HG03196 (cell line): ENCODE measurements around the gene CLK3.
A peak's percentile ranks its signal among the peaks of the same experiment; 100 is the strongest.
"Not testable (repeated sequence)": the region's sequence is repeated elsewhere in the genome, so short reads cannot be mapped to it uniquely, and the experiment has no call there.

Experiments used
- ATAC-seq: cut with Tn5 transposase; IDR thresholded peaks from one replicate; pipeline ENCODE4 v1.9.1; 2021; ENCODE audit not compliant: unreplicated experiment

CLK3 gene

DNA sequence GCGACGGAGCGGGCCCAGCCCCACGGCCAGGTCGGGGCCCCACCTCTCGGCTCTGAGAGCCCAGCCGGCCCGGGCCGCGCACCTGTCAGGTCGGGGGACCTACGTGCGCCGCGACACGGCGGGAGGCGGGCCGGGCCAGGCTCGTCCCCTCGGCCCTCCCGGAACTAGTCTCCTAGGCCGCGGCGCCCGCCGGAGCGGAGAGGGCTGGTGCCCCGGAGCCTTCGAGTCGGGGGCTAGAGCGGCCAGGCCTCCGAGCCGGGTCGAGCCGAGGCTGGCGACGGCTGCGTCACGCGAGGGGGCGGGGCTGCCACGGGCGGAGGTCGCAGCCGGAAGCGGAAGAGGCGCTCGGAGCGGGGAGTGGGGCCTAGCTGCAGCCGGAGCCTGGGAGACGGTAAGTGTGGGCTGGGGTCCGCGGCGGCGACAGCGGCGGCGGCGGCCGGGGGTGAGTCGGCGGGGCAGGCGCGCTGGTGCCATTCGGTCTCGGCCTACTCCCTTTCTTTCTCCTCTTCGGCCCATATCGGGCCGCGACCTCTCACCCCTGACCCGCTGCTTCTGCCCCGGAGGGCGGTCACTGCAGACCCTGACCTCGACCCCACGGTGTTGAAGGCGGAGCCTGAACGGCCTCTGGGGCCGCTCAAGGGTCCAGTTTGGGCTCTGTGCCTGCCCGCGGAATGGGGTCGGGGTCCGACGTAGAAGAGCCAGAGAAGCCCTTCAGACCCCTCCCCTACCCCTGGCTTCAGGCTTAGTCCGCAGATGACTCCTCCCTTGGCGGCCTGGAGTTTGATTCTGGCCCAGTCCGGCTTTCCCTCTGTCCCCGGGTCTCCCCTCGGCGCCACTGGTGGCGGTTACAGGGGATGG, at the start of gene CLK3:
TSS of gene CLK3 (plus strand) at position 329 of the 858 bp plus-strand sequence. CDS start 3,361 bp downstream, outside the sequence.
- peak; percentile 84 for ATAC-seq

DNA sequence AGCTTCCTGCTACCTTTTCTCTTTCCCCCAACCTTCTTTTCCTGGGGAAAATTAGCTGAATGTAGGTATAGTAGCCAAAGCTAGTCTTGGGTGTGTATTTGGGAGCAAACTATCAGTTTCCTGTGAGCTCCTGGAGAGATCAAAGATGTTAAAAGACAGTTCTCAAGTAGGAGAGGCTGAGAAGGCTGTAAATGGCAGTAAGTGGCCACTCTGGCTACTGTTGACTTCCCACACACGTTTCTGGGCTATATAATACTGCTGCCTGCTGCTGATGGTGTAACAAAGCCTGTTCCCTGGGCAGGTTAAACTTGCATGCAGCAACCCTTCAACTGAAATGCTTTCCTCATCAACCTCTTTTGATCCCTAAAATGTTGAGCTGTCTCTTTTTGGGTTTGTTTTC, 47.0 kb upstream of the CLK3 start:
- no peak for ATAC-seq

DNA sequence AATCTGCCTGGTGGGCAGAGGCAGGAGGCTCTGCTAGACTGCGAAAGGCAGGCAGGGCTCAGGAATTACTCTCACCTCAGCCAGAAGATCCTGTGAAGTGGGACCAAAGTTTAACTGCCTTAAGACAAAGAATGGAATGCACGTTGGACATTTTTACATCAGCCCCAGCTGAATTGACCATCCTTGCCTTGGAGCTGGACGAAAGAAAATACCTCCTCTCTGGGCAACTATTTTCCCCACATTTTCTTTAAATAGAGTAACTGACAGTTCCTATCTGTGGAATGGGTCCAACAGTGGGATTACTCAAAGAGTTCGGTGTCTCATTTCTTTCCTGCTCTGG, 45.9 kb upstream of the CLK3 start:
- no peak for ATAC-seq

DNA sequence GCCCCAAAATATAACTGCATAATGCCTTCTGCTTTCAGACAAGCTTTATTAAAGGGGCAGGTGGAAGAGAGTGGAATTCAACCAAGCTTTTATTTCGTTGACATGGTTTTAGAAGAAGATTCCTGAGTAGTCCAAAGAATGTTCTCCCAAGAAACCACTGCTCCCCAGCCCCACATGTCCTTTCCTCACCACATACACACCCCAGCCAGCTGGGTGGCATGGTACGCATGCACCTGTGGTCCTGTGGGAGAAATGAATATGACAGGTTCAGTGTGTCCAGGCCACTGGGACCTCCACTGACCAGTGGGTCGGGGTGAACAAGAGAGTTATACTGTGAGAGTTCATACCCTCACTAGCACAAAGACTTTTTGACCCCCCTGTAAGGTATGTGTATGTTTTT, 44.4 kb upstream of the CLK3 start:
- ATAC-seq: no peak

DNA sequence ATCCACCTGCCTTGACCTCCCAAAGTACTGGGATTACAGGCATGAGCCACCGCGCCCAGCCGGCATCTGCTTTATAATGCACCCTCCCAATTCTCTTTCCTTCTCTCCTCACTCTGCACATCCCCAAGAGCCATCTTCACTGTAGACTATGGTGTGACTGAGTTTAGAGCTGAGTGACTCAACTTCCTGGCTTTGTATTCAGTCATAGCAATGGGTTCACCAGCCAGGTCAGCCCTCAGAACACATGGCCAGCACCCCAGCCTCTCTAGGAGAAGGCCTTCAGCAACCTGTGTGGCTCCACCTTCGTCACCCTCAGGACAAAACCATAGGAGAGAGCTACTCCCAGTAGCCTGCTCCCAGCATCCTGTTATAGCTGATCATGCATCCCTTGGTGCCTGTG, 41.6 kb upstream of the CLK3 start:
- ATAC-seq: no peak

DNA sequence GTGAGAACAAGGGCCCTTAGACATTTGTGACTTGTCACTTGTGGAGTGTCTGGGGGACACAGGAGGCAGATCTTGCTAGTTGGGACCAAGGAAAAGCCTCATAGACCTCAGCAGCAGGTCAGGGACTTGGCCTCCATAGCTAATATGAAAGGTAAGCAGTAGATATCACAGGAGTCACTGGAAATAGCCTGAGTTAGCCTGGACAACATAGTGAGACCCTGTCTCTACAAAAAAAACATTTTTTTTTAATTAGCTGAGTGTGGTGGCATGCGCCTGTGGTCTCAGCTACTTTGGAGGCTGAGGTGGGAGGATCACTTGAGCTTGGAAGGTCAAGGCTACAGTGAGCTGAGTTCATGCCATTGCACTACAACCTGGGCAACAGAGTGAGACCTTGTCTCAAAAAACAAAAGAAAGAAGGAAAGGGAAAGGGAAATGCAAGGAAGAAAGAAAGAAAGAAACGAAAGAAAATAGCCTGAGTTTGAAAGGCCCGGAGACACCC, 37.1 kb upstream of the CLK3 start:
- ATAC-seq: no peak

DNA sequence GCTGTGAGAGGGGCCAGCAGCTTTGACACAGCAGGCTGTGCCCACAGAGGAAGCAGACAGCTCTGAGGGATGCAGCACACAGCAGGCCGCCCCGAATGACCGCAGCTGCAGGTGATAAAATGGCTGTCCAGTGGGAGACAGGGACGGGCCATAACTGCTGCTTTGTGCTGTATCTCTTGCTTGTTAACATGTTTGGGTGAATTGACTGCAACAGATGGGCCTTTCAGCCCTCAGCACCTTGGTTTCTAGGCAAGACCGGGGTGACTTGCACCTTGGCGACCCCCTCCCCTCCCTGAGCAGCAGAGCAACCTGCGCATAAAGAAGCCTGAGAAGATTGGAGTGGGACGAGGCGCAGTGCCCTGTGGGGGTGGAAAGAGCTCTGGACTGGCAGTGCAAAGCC, 36.6 kb upstream of the CLK3 start:
- no peak for ATAC-seq

DNA sequence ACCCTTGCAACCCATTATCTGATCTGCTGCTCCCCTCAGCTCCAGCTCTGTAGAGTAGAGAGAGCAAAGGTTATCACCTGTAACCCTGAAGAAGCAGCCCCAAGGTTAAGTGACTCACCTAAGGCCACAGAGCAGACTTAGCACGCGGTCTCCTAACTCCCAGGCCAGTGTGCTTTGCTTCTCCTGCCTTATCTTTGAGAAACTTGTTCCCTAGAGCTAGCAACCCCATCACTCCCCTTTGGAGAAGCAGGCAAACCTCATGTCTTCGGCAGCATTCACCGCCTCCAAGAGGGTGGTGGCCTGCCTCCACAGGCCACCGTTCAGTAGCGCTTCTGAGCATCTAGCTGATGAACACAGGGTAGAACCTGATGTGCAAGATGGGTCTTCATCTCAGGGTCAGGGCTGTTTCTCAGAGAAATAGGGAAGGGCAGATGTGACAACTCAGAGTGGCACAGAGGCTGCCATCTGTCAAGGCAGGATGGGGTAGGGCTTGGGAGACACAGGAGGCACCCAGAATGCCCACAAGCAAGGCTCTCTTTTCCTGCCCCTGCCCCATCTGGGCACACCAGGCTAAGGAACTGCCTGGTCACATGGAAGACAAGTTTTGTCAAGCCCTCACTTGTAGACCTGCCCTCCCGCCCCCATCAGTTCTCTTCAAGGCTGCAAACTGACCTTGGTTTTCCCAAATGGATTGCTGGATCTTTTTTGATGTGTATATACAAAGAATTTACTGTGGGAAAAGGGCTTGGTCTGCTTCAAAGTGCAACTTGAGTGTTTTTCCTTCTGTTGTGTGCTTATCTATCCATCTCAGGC, 34.9 kb upstream of the CLK3 start:
- no peak for ATAC-seq

DNA sequence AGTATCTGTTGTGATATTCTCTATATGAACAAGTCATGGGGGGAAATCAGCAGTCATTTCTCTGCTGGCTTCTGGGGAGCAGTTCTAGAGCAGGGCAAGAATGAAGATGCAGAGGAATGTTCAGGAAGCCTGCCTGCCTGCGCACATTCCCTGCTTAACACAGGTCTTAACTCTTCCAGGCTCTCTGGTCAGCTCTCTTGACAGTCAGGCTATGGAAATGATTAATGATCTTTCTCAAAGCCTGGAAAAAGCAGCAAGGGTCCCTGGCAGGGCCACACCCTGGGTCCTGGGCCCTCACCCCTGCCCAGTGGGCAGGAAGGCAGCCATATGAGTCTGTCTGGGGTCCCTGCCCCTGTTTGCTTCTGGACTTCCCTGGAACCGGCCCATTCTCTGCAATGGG, 31.4 kb upstream of the CLK3 start:
- ATAC-seq: no peak

DNA sequence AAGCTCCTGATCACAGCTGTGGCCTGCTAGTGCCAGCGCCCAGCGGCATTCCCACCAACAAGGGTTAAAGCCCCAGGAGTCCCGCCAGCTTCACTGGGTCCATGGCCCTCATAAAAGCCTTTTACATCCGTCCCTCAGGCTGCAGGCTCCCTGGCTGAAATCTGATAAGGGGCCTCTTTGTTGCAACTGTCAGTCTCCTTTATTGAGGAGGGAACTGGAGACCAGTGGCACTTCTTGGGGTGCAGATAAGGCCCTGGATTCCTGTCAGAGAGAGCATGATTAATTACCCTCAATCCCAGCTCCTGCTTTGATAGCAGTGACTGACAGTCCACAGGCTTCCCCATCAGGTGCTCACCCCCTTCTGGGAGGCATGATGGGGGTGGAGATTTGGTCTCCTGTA, 30.9 kb upstream of the CLK3 start:
- ATAC-seq: no peak

DNA sequence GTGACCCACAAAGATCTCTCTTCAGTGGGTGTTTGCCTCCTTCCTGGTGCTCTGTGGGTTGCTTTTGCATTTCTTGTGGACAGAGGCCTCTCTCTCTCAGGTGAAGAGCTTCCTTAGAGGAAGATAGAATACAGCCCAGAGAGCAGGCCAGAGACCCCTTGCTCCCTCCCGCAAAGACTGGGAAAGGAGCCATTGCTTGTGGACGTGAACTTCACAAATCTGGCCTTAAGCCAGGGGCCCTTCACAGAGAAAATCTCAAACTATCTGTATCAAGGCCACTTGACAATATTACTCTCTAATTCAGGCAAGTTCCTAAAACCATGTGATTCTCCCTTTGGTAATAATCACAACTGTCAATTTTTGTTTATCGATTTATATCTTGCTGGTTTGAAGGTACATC, 30.4 kb upstream of the CLK3 start:
- no peak for ATAC-seq

DNA sequence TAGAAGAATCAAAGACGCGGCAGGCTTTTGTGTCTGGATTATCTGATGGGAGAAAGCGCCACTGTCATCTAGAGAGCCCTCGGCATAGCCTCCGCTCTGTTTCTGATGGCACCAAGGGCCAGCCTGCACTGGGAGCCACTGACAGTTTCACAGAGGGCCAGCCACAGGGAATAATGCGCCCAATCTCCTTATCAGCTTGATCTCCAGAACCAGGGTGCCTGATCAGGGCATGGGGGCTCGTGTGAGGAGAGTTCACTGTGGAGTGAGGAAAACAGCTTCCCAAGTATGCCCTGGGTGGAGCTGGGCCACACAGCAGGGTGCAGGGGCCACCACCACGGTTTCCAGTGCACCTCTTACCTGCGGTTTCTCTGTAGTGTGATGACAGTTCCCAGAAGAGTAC, 29.8 kb upstream of the CLK3 start:
- no peak for ATAC-seq

DNA sequence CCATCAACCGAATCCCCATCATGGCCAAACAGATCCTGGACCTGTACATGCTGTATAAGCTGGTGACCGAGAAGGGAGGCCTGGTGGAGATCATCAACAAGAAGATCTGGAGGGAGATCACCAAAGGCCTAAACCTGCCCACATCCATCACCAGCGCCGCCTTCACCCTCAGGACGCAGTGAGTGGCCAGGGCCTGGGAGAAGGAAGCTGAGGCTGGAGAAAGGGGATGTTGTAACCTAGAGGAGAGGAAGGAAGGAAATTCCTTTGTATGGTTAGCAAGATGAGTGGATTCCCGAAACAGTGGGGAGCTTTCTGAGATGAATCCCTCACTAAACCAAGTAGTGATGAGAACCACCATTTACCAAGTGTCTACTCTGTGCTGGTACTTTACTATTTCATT, 25.8 kb upstream of the CLK3 start:
- ATAC-seq: no peak

DNA sequence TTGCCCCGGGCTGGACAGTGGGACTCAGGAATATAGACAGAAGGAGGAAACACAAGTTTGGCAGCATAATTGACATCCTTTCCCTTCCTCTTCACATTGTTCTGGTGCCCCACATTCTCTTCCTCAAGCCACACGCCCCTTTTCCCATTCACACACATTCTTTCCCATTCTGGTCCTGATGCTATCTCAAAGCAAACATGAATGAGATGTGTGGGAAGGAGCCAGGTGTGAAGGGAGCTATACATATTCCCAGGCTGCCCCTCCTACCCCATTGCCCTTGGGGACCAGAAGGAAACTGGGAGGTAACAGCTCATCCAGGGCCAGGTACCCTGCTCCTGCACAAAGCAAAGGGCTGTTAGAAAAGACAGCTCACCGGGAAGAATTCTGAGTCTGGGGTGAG, 23.4 kb upstream of the CLK3 start:
- ATAC-seq: no peak

DNA sequence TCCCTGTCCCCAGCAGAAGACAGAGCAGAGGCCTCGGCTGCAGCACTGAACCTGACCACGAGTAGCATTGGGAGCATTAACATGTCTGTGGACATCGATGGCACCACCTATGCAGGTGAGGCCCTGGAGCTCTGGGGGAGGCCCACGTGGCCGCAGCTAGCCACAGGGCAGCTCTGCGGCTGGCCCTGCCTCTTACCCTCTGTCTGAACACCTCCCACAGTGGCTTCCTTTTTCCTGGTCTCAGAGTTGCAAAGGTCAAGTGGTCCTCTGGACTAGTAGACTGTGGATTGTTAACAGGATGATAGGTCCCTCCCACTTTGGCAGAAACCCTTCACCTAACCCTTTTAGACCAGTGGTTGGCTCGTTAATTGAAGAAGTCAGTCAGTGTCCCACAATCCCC, 22.5 kb upstream of the CLK3 start:
- ATAC-seq: no peak

DNA sequence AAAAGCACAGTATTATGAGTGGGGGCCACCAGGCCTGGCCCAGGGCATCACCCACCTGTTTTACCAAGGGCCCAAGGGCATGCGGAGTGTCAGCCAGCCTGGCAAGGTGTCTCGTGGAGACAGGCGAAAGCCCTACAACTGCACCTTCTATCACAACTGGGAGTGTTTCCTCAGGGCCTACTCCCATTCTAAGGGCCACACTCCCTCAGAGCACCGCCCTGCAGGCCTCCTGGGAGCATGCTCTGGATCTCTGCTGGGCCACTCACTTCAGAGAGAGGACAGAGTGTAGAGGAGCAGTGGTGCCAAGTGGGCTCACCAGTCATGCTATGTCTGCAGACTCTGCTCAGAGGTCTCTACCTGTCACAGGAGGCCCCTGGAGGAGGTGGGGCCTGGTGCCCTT, 21.2 kb upstream of the CLK3 start:
- no peak for ATAC-seq

DNA sequence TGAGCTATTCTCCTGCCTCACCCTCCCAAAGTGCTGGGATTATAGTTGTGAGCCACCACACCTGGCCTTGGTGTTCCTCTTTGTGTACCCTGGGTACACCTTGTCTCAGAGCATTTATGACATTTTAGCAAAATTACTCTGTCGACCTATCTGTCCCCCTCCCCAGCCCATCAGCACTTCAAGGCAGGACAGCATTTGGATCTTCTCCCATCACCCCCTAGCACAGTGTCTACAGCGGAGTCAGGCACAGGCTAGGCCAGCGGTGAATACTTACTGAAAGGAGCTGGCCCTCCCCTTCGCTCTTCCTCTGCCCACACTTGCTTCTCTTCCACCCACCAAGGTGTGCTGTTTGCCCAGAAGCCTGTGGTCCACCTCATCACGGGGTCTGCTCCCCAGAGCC, 20.4 kb upstream of the CLK3 start:
- ATAC-seq: no peak

DNA sequence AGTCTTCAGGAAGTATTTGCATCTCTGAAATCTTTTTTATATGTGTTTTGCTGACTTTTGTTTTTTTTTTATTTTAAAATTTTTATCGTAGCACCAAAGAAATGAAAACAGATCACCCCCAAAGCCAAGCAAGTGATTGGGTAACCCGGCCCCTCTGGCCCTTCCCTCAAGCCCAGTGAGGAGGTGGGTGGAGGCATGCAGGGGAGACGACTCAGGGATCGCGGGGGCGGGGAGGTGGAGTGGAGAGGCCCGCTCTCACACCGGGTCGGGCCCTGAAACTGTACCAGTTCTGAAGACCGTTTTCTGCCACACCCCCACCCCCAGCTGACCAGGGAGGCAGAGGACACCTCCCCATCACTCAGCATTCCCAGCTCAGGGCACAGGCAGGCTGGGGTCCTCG, 18.9 kb upstream of the CLK3 start:
- ATAC-seq: not testable (repeated sequence)

DNA sequence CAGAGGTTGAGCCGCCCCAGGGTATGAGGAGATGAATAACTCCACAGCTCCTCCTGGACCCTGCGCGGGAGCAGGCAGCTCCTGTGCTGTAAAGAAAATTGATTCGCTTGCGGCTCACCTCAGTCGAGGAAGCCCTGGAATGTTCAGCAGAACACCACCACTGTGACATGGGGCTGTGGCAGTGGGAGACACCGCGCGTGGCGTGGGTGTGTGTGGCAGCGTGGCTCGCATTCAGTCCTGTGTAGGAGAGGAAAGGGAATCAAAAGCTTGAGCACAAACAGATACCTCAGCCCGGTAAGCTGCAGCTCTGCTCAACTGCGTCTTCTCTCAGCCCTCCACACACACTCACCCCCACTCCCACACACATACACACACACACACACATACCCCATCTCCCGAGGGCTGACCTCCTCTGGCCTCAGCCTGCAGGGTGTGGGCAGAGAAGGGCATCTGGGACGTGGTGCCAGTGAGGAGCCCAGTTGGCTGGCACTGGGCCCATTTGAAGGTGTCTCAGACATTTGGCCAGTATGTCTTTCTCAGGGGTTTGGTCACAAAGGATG, 18.4 kb upstream of the CLK3 start:
- not testable (repeated sequence) for ATAC-seq

DNA sequence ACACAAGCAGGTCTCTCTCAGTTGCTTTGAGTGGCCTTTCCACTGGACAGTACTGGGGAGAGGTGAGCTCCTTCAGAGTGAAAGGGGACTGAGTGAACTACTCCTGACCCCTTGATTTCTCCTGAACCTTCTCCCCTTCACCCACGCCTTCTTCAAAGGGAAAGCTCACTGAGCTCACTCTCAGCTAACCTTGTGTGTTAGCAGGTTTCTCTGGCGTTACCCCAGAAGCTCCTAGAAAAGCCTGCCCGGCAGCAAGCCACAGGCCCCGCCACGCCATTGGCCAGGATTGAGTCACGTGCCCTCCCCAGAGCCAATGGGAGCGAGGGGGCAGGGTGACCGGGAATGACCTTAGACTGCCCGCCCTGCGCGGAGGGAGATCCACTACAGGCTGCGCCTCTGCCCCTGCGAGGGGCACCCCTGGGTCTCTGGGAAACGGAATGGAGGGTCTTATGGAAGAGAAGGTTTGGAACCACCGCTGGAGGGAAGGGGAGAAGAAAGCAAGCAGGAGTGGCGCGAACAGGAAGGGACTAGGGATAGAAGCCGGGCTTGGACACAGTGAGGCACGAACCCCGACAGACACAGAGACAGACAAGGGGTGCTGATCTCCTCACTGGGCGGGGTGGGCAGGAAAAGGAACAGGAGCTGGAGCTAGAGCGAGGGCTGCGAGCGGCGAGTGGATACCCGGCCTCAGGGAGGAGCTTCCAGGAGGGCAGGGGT, 17.4 kb upstream of the CLK3 start:
- peak; percentile 77 for ATAC-seq

DNA sequence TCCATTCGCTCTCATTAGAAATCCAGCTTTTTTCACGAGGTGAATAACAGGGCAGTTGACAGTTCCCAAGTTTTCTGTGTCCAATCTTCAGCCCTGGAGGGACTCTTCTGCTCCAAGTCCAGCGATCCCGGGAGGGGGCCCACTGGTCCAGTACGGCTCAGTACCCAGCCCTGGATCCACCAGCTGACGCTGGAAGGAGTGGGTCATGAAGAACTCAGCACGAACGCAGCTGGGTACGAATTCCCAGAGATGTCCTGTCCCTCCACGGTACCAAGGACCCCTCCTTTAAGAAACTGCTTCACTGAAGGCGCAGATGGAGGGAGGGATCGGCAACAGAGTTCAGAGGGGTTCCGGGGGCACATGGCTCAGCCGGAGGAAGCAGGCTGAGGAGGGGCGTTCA, 16.5 kb upstream of the CLK3 start:
- ATAC-seq: no peak
